ENCODE data around the gene LRSAM1.

The LRSAM1 gene

GRCh38 chr9:127505396-127506116 lies 54.2 kb downstream of the LRSAM1 start:
- peak; percentile 72 for ATAC-seq
- TF ChIP-seq ZNF565 (CRISPR knock-in tag; conservative IDR thresholded peaks at IDR 0.05; ENCODE audit: low read depth), result no peak
- TF ChIP-seq RARB (CRISPR knock-in tag; IDR thresholded peaks at IDR 0.05), result no peak
- TF ChIP-seq PATZ1 (CRISPR knock-in tag; IDR thresholded peaks at IDR 0.05; ENCODE audit: borderline replicate concordance), result no peak
- TF ChIP-seq ZC3H10 (CRISPR knock-in tag; IDR thresholded peaks at IDR 0.05), result no peak
- TF ChIP-seq ISL1 (CRISPR knock-in tag; IDR thresholded peaks at IDR 0.05), result no peak
- no peak for TF ChIP-seq BACH2 (CRISPR knock-in tag; IDR thresholded peaks at IDR 0.05; ENCODE audit: borderline replicate concordance)
- no peak for TF ChIP-seq OSR1 (CRISPR knock-in tag; IDR thresholded peaks at IDR 0.05)
- TF ChIP-seq ZFP30 (CRISPR knock-in tag; IDR thresholded peaks at IDR 0.05), result no peak
- no peak for TF ChIP-seq ARNTL (CRISPR knock-in tag; IDR thresholded peaks at IDR 0.05; ENCODE audit: borderline replicate concordance, low read depth)

- TF ChIP-seq ESRRG (CRISPR knock-in tag; IDR thresholded peaks at IDR 0.05), result no peak
- no peak for TF ChIP-seq CSRNP3 (CRISPR knock-in tag; IDR thresholded peaks at IDR 0.05)
- no peak for TF ChIP-seq CSDC2 (CRISPR knock-in tag; IDR thresholded peaks at IDR 0.05)
- no peak for TF ChIP-seq ISL1 (CRISPR knock-in tag; IDR thresholded peaks at IDR 0.05)
- no peak for TF ChIP-seq OSR1 (CRISPR knock-in tag; IDR thresholded peaks at IDR 0.05)
- TF ChIP-seq SNAI2 (CRISPR knock-in tag; IDR thresholded peaks at IDR 0.05), result no peak
- TF ChIP-seq ZFP3 (CRISPR knock-in tag; IDR thresholded peaks at IDR 0.05), result no peak
- ATAC-seq, result peak; percentile 9; the same call in 2 of the 3 replicates
Measured at GRCh38 chr9:127506117-127506813, 55.0 kb downstream of the LRSAM1 start.

GRCh38 chr9:127506814-127507750 lies 55.8 kb downstream of the LRSAM1 start:
- no peak; the same call in 2 of the 3 replicates for ATAC-seq
- no peak for TF ChIP-seq PATZ1 (CRISPR knock-in tag; IDR thresholded peaks at IDR 0.05; ENCODE audit: borderline replicate concordance)
- TF ChIP-seq TCF4 (CRISPR knock-in tag; IDR thresholded peaks at IDR 0.05; ENCODE audit: borderline replicate concordance), result peak; percentile 51; the same call in 1 of the 2 replicates

GRCh38 chr9:127507751-127508648 lies 56.7 kb downstream of the LRSAM1 start:
- TF ChIP-seq PPARA (CRISPR knock-in tag; IDR thresholded peaks at IDR 0.05; ENCODE audit: borderline replicate concordance) (no peak), SNAI2 (CRISPR knock-in tag; IDR thresholded peaks at IDR 0.05) (no peak), CSDC2 (CRISPR knock-in tag; IDR thresholded peaks at IDR 0.05) (no peak), BACH2 (CRISPR knock-in tag; IDR thresholded peaks at IDR 0.05; ENCODE audit: borderline replicate concordance) (no peak), ZFP3 (CRISPR knock-in tag; IDR thresholded peaks at IDR 0.05) (no peak), TOX (CRISPR knock-in tag; IDR thresholded peaks at IDR 0.05; ENCODE audit: borderline replicate concordance) (no peak), GLIS3 (CRISPR knock-in tag; IDR thresholded peaks at IDR 0.05) (no peak), POU6F1 (CRISPR knock-in tag; IDR thresholded peaks at IDR 0.05; ENCODE audit: borderline replicate concordance, low read depth) (no peak), OSR1 (CRISPR knock-in tag; IDR thresholded peaks at IDR 0.05) (no peak), TCF4 (CRISPR knock-in tag; IDR thresholded peaks at IDR 0.05; ENCODE audit: borderline replicate concordance) (no peak), CREB5 (CRISPR knock-in tag; IDR thresholded peaks at IDR 0.05; ENCODE audit: low read depth) (no peak), ARNTL (CRISPR knock-in tag; IDR thresholded peaks at IDR 0.05; ENCODE audit: borderline replicate concordance, low read depth) (no peak), ESRRG (CRISPR knock-in tag; IDR thresholded peaks at IDR 0.05) (no peak), ZFP30 (CRISPR knock-in tag; IDR thresholded peaks at IDR 0.05) (no peak), ZNF565 (CRISPR knock-in tag; conservative IDR thresholded peaks at IDR 0.05; ENCODE audit: low read depth) (no peak)
- ATAC-seq, result no peak

All from SK-N-SH treated with all-trans-retinoic acid at 6 μM for 48 hours (cell line).